B cell (primary cell): ENCODE data around the gene PDE4C. TPM values are rescaled to one million over a fixed set of nuclear protein-coding genes. Genes with fewer than 3 reads are reported as not detected.

Experiments
- ATAC-seq: fragments of 200-7000 bp; cut with Tn5 transposase; one replicate; pipeline ENCODE4 v1.10.0; 2021; ENCODE audit warnings: low read depth, mild to moderate bottlenecking, moderate number of reproducible peaks, moderate library complexity
- CTCF ChIA-PET: fragments of 350-600 bp; sonication (Branson Sonifier 250); formaldehyde crosslinking; loops from one replicate; lab custom pipeline; 2021; ENCODE audit warnings: antibody characterized with exemption, inconsistent platforms; lab: Charles Lee
- POLR2A ChIA-PET: fragments of 350-600 bp; sonication (Branson Sonifier 250); formaldehyde crosslinking; loops from one replicate; lab custom pipeline; 2021; ENCODE audit warnings: antibody characterized with exemption; lab: Charles Lee
- DNase-seq: peaks from one replicate; pipeline ENCODE4 v3.0.0; 2013
- H2AFZ ChIP-seq: 2 replicates; pipeline ENCODE4 v1.6.1; 2012; ENCODE audit warnings: mild to moderate bottlenecking, low read depth, low read length; ENCODE audit not compliant: insufficient read depth, poor library complexity, severe bottlenecking
- H3K27ac ChIP-seq, 2 donors: 1 replicate in 1 of 2; 2 replicates in 1 of 2; pipeline ENCODE4 v1.5.1; 2012 to 2013; ENCODE audit warnings: low read length in 2 of 2, mild to moderate bottlenecking in 2 of 2, moderate library complexity in 1 of 2
- H3K27me3 ChIP-seq, 4 experiments: fragments of 200-600 bp in 1 of 4; sonication (generic) in 1 of 4; replicated peaks in 1 of 4; 1 replicate in 2 of 4; 2 replicates in 2 of 4; pipeline versions ENCODE4 v1.6.1 to v1.7.0; 2013 to 2016; ENCODE audit warnings: low read length in 3 of 4, mild to moderate bottlenecking in 2 of 4, mixed read lengths in 1 of 4, moderate library complexity in 1 of 4; ENCODE audit not compliant: insufficient read depth in 4 of 4, control insufficient read depth in 3 of 4; ENCODE audit errors: control extremely low read depth in 1 of 4
- H3K36me3 ChIP-seq, 2 experiments: replicated peaks in 1 of 2; 1 replicate in 1 of 2; 2 replicates in 1 of 2; pipeline versions ENCODE4 v1.6.1 to v1.7.1; 2013; ENCODE audit warnings: low read length in 1 of 2; ENCODE audit not compliant: insufficient read depth in 2 of 2, control insufficient read depth in 1 of 2; ENCODE audit errors: control extremely low read depth in 1 of 2, extremely low read depth in 1 of 2
- H3K4me1 ChIP-seq, 2 donors: fragments of 200-600 bp in 1 of 2; sonication (generic) in 1 of 2; 1 replicate in 1 of 2; 2 replicates in 1 of 2; pipeline versions ENCODE4 v1.5.1 to v1.6.1; 2013 to 2017; ENCODE audit warnings: low read length in 2 of 2; ENCODE audit not compliant: control insufficient read depth in 2 of 2, insufficient read depth in 2 of 2
- H3K4me2 ChIP-seq: replicated peaks from 2 replicates; pipeline ENCODE3; 2012; ENCODE audit warnings: mild to moderate bottlenecking, low read depth, low read length; ENCODE audit not compliant: poor library complexity, severe bottlenecking
- H3K4me3 ChIP-seq, 5 experiments: fragments of 200-600 bp in 1 of 5; sonication (generic) in 1 of 5; 1 replicate in 3 of 5; 2 replicates in 2 of 5; pipeline versions ENCODE4 v1.5.1 to v1.7.0; 2011 to 2016; ENCODE audit warnings: low read length in 4 of 5, mild to moderate bottlenecking in 4 of 5, low read depth in 2 of 5, control low read depth in 1 of 5, moderate library complexity in 1 of 5; ENCODE audit not compliant: insufficient read depth in 1 of 5; ENCODE audit errors: control extremely low read depth in 1 of 5, extremely low read depth in 1 of 5
- H3K79me2 ChIP-seq: fragments of 200-600 bp; sonication (generic); one replicate; pipeline ENCODE4 v1.6.0; 2016; ENCODE audit warnings: low read length; ENCODE audit not compliant: control insufficient read depth, insufficient read depth
- H3K9ac ChIP-seq: fragments of 200-600 bp; sonication (generic); 2 replicates; pipeline ENCODE4 v1.6.1; 2017; ENCODE audit warnings: mild to moderate bottlenecking, low read length, moderate library complexity
- H3K9me3 ChIP-seq, 3 donors: one replicate each; pipeline versions ENCODE4 v1.6.1 to v1.7.1; 2013; ENCODE audit warnings: low read length in 2 of 3; ENCODE audit not compliant: control insufficient read depth in 2 of 3, insufficient read depth in 1 of 3; ENCODE audit errors: control extremely low read depth in 1 of 3
- H4K20me1 ChIP-seq: 2 replicates; pipeline ENCODE4 v1.6.0; 2012; ENCODE audit warnings: mild to moderate bottlenecking, low read length; ENCODE audit not compliant: insufficient read depth, control insufficient read depth, poor library complexity, severe bottlenecking
- H3K27ac Mint-ChIP-seq: one replicate; pipeline ENCODE4 v1.8.0; 2021; ENCODE audit warnings: mixed read lengths
- H3K27me3 Mint-ChIP-seq: one replicate; pipeline ENCODE4 v1.8.0; 2021; ENCODE audit warnings: mixed read lengths
- H3K4me1 Mint-ChIP-seq: one replicate; pipeline ENCODE4 v1.8.0; 2021; ENCODE audit warnings: mixed read lengths
- H3K4me3 Mint-ChIP-seq: one replicate; pipeline ENCODE4 v1.8.0; 2021; ENCODE audit warnings: mixed read lengths
- H3K9me3 Mint-ChIP-seq: one replicate; pipeline ENCODE4 v1.8.0; 2022; ENCODE audit warnings: mixed read lengths; ENCODE audit not compliant: insufficient read depth
- CTCF ChIP-seq: fragments of 200-600 bp; IDR thresholded peaks from one replicate; pipeline ENCODE4 v1.8.0; 2022; ENCODE audit warnings: antibody characterized with exemption, mild to moderate bottlenecking
- EZH2 ChIP-seq: IDR thresholded peaks from 2 replicates; pipeline ENCODE4 v1.6.1; 2012; ENCODE audit warnings: borderline replicate concordance, low read depth, mild to moderate bottlenecking, moderate library complexity, low read length; ENCODE audit not compliant: insufficient read depth, poor library complexity, severe bottlenecking
- WGBS: methylation state at CpG from one replicate; pipeline ENCODE4 v1.1.5; 2013; ENCODE audit warnings: missing lambda C conversion rate; ENCODE audit not compliant: insufficient coverage; 5-methylcytosine and 5-hydroxymethylcytosine counted together
- intact Hi-C: fragments of 100-400 bp; cut with micrococcal nuclease; formaldehyde crosslinking; loops from one replicate; pipeline ENCODE4 v1.10.0; 2022
- polyA plus RNA-seq: library from polyadenylated mRNA; depleted of rRNA; stranded (reverse); fragments of >200 nt; gene quantifications from 2 replicates; pipeline ENCODE4 v1.2.3, GENCODE V29; 2012
- total RNA-seq, 2 donors: library from RNA; stranded (reverse); fragments of 120-200 nt in 1 of 2; gene quantifications; 1 replicate in 1 of 2; 2 replicates in 1 of 2; pipeline versions ENCODE4 v1.2.3 to v1.2.4, GENCODE V29; 2013 to 2022

The PDE4C gene
- total and polyA plus RNA-seq, 2 donors (not counting 1 experiment from before 2014, with no cell fraction given) = not detected

GRCh38 chr19:18191640-18192062 is 34.6 kb downstream of the PDE4C start:
- CTCF ChIA-PET = interaction anchor here (0.7 to 6.4 kb wide), 33 partner anchors 8 to 253 kb away, joined by 3 to 105 read pairs (median 4); partner anchors contain the start of genes IFI30, JUND and RAB3A

More at GRCh38 chr19:18191640-18192062, 34.6 kb downstream of the PDE4C start:
- Histone ChIP-seq H3K36me3 (peaks cover 0 to 8% of the 10 kb centered on the region in 2 experiments), H3K79me2 (peaks cover 14% of the 10 kb centered on the region), H4K20me1 (no peaks in the 10 kb centered on the region), H3K9me3 (no peaks in the 10 kb centered on the region), H2AFZ (no peak overlapping the region), H3K27ac (peak overlapping the region; percentile 86 to 93), H3K4me1 (peaks cover 25 to 42% of the 10 kb centered on the region in 2 donors), H3K4me3 (peak overlapping the region in 2 of 5 experiments; percentile 83 to 92), H3K4me2 (peak overlapping the region; percentile 81), H3K27me3 (no peaks in the 10 kb centered on the region), H3K9ac (peak overlapping the region; percentile 75)
- DNase-seq (no peak), ATAC-seq (no peak)
- Mint-ChIP-seq H3K9me3 (no peaks in the 10 kb centered on the region), H3K4me1 (peaks cover 42% of the 10 kb centered on the region), H3K4me3 (peak overlapping the region; percentile 93), H3K27ac (peak overlapping the region; percentile 97), H3K27me3 (no peaks in the 10 kb centered on the region)
- POLR2A ChIA-PET = interaction anchor here (0.6 to 5.7 kb wide), 18 partner anchors 10 to 243 kb away, joined by 3 to 64 read pairs (median 6); partner anchors contain the start of genes IFI30, JUND, PIK3R2 and RAB3A
- intact Hi-C loops = loop anchor here (1.0 to 10.0 kb wide), 12 partner anchors 10 to 946 kb away; partner anchors contain the start of genes ELL, FCHO1, IFI30 and MAST3
- WGBS = 60% methylated on average over 1 of the region's 5 CpGs
- no peak for TF ChIP-seq EZH2
- TF ChIP-seq CTCF = no peak
